RWPE2 (cell line): ENCODE measurements around the gene GNG12.
A peak's percentile ranks its signal among the peaks of the same experiment; 100 is the strongest.

Source experiments
- ATAC-seq: fragments of 200-7000 bp; cut with Tn5 transposase; 3 replicates; pipeline ENCODE4 v1.9.1; 2021; ENCODE audit warnings: low read depth
- DNase-seq: peaks from one replicate; pipeline ENCODE4 v3.0.0-alpha.2; 2020; ENCODE audit warnings: low spot score
- H3K27ac ChIP-seq: fragments of 450-650 bp; 2 replicates; pipeline ENCODE4 v1.5.1; 2017; ENCODE audit warnings: mild to moderate bottlenecking; ENCODE audit not compliant: poor library complexity, severe bottlenecking
- H3K27me3 ChIP-seq: fragments of 250-450 bp; sonication (Bioruptor Pico); 2 replicates; pipeline ENCODE4 v1.5.1; 2021; ENCODE audit warnings: mild to moderate bottlenecking, moderate library complexity; ENCODE audit not compliant: insufficient read depth, poor library complexity, severe bottlenecking
- H3K36me3 ChIP-seq: fragments of 250-450 bp; sonication (Bioruptor Pico); 2 replicates; pipeline ENCODE4 v1.5.1; 2020; ENCODE audit warnings: low read depth, mild to moderate bottlenecking, moderate library complexity
- H3K4me1 ChIP-seq: fragments of 250-450 bp; sonication (Bioruptor Pico); 2 replicates; pipeline ENCODE4 v1.5.1; 2021; ENCODE audit warnings: mild to moderate bottlenecking, moderate library complexity; ENCODE audit not compliant: insufficient read depth, poor library complexity, severe bottlenecking
- H3K4me3 ChIP-seq: fragments of 250-450 bp; sonication (Bioruptor Pico); 2 replicates; pipeline ENCODE4 v1.5.1; 2021; ENCODE audit warnings: mild to moderate bottlenecking, moderate library complexity; ENCODE audit not compliant: severe bottlenecking
- H3K9me3 ChIP-seq: fragments of 250-450 bp; sonication (Bioruptor Pico); 2 replicates; pipeline ENCODE4 v1.5.1; 2021; ENCODE audit warnings: mild to moderate bottlenecking, moderate library complexity; ENCODE audit not compliant: severe bottlenecking
- CTCF ChIP-seq: fragments of 450-650 bp; IDR thresholded peaks from one replicate; pipeline ENCODE4 v1.5.1; 2017; ENCODE audit warnings: mild to moderate bottlenecking, moderate library complexity; ENCODE audit not compliant: poor library complexity, severe bottlenecking

GNG12 gene

GRCh38 chr1:67764633-67765032 lies 68.6 kb downstream of the GNG12 start:
- no peak for DNase-seq
- Histone ChIP-seq H3K9me3 (no peaks in the 10 kb centered on the region), H3K4me3 (no peak overlapping the region), H3K4me1 (peaks cover 25% of the 10 kb centered on the region), H3K27ac (no peak overlapping the region), H3K27me3 (no peaks in the 10 kb centered on the region), H3K36me3 (no peaks in the 10 kb centered on the region)
- no peak for TF ChIP-seq CTCF
- ATAC-seq: no peak

- Histone ChIP-seq H3K36me3 (no peaks in the 10 kb centered on the region), H3K27ac (peak overlapping the region; percentile 55), H3K9me3 (no peaks in the 10 kb centered on the region), H3K4me1 (peaks cover 26% of the 10 kb centered on the region), H3K27me3 (no peaks in the 10 kb centered on the region), H3K4me3 (no peak overlapping the region)
- DNase-seq: no peak
- no peak for ATAC-seq
- no peak for TF ChIP-seq CTCF
These were observed 71.5 kb downstream of the GNG12 start for GRCh38 chr1:67761730-67762129.

GRCh38 chr1:67761091-67761490 lies 72.2 kb downstream of the GNG12 start:
- no peak for ATAC-seq
- TF ChIP-seq CTCF: no peak

GRCh38 chr1:67760030-67760821 lies 73.0 kb downstream of the GNG12 start:
- H3K4me3 ChIP-seq: no peak overlapping the region
- H3K27ac ChIP-seq: peak overlapping the region; percentile 55
- no peaks in the 10 kb centered on the region for H3K36me3 ChIP-seq
- peak; percentile 96 for TF ChIP-seq CTCF
- ATAC-seq (peak; percentile 81), DNase-seq (no peak)
- peaks cover 18% of the 10 kb centered on the region for H3K4me1 ChIP-seq
- H3K27me3 ChIP-seq: no peaks in the 10 kb centered on the region
- H3K9me3 ChIP-seq: no peaks in the 10 kb centered on the region

More at GRCh38 chr1:67761091-67761490, 72.2 kb downstream of the GNG12 start:
- Histone ChIP-seq H3K36me3 (no peaks in the 10 kb centered on the region), H3K27me3 (no peaks in the 10 kb centered on the region), H3K4me1 (peaks cover 20% of the 10 kb centered on the region), H3K9me3 (no peaks in the 10 kb centered on the region), H3K4me3 (no peak overlapping the region), H3K27ac (peak overlapping the region; percentile 55)
- DNase-seq: no peak

- ATAC-seq: no peak; the same call in 2 of the 3 replicates
- Histone ChIP-seq H3K4me3 (no peak overlapping the region), H3K27me3 (no peaks in the 10 kb centered on the region), H3K36me3 (no peaks in the 10 kb centered on the region), H3K27ac (peak overlapping the region; percentile 55), H3K4me1 (peaks cover 21% of the 10 kb centered on the region), H3K9me3 (no peaks in the 10 kb centered on the region)
- no peak for DNase-seq
- no peak for TF ChIP-seq CTCF
These were observed 73.6 kb downstream of the GNG12 start for GRCh38 chr1:67759692-67760029.
